Measurements from ENCODE around the gene BFSP1. TPM values are rescaled to one million over a fixed set of nuclear protein-coding genes. Genes with fewer than 3 reads are reported as not detected.

BFSP1 gene
- total and polyA plus RNA-seq, 2 of the 8 experiments (the other 6 are each of a cell fraction or from before 2014, with no cell fraction given): 1.5 to 2.5 TPM

DNA sequence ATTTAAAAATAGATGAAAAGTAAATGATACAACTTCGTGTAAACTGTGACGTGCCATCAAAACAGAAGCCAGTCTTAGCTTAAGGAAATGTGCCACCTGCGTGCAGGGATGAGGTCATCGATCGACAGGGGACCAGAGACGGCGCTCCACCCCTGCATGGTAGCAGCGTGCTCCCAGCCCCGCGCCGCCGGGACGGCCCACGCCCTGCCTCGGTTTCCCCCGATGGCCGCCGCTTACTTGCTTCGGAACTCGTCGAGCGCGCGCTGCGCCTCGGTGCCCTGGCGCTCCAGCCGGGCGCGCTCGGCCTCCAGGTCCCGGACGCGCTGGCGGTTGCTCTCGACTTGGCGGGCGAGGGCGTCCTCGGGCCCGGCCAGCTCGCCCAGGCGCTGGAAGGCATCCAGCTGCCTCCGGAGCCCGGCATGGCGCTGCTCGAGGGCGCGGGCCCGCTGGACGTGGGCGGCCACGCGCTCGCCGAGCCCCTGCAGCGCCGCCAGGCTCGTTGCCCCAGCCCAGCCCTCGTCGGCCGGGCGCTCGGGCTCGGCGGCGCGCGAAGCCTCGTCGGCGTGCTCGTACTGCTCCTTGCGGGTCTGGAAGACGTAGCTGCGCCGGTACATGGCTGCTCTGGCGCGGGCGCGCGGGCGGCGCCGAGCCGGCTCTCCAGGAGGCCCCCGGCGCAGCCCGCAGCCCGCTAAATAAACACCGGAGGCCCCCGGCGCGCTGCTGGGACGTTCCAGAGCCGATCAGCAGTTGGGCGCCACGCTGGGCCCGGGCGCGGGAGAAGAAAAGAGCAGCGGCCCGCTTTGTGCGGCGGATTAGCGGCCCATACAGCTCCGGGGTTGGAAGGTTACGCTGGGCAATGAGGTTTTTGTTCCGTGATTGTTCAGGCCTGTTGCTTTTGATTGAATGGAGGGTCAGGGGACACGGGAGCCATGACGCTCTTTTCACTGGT lies at the start of gene BFSP1 (continued):
- TF ChIP-seq BCL11A (IDR thresholded peaks at IDR 0.05; ENCODE audit: low read depth in 2 of 2, low read length in 2 of 2): no peak
- TF ChIP-seq JUND (IDR thresholded peaks at IDR 0.05; ENCODE audit: low read length): peak; percentile 49
- no peak for TF ChIP-seq RXRA (IDR thresholded peaks at IDR 0.05; ENCODE audit: insufficient read depth, low read depth, low read length)
- no peak for TF ChIP-seq MAFK (IDR thresholded peaks at IDR 0.05; ENCODE audit: low read depth, low read length)
- TF ChIP-seq, protein P1, sequence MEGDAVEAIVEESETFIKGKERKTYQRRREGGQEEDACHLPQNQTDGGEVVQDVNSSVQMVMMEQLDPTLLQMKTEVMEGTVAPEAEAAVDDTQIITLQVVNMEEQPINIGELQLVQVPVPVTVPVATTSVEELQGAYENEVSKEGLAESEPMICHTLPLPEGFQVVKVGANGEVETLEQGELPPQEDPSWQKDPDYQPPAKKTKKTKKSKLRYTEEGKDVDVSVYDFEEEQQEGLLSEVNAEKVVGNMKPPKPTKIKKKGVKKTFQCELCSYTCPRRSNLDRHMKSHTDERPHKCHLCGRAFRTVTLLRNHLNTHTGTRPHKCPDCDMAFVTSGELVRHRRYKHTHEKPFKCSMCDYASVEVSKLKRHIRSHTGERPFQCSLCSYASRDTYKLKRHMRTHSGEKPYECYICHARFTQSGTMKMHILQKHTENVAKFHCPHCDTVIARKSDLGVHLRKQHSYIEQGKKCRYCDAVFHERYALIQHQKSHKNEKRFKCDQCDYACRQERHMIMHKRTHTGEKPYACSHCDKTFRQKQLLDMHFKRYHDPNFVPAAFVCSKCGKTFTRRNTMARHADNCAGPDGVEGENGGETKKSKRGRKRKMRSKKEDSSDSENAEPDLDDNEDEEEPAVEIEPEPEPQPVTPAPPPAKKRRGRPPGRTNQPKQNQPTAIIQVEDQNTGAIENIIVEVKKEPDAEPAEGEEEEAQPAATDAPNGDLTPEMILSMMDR (IDR thresholded peaks at IDR 0.05; ENCODE audit: control extremely low read depth in 1 of 3, insufficient read depth in 1 of 3, low read depth in 1 of 3, low read length in 3 of 3): no peak
- TF ChIP-seq TAF1 (IDR thresholded peaks at IDR 0.05; ENCODE audit: low read depth, low read length): peak; percentile 68
- TF ChIP-seq POU5F1 (IDR thresholded peaks at IDR 0.05; ENCODE audit: low read depth, low read length): no peak
- peak; percentile 33 for TF ChIP-seq ASH2L (IDR thresholded peaks at IDR 0.05; ENCODE audit: low read length)
- no peak for TF ChIP-seq SP2 (IDR thresholded peaks at IDR 0.05; ENCODE audit: low read length)
- TF ChIP-seq PHF8 (conservative IDR thresholded peaks at IDR 0.05; ENCODE audit: low read depth, low read length): peak; percentile 46; the same call in 1 of the 2 replicates
- TF ChIP-seq TBP (IDR thresholded peaks at IDR 0.05; ENCODE audit: low read depth, low read length): peak; percentile 57
- peak in 1 of 2 experiments; percentile 47; a peak in 1 of 3 replicates for TF ChIP-seq POLR2A (IDR thresholded peaks at IDR 0.05; ENCODE audit: control extremely low read depth in 1 of 2, low read depth in 2 of 2, low read length in 2 of 2)
- TF ChIP-seq, protein P2, sequence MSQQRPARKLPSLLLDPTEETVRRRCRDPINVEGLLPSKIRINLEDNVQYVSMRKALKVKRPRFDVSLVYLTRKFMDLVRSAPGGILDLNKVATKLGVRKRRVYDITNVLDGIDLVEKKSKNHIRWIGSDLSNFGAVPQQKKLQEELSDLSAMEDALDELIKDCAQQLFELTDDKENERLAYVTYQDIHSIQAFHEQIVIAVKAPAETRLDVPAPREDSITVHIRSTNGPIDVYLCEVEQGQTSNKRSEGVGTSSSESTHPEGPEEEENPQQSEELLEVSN (IDR thresholded peaks at IDR 0.05): peak; percentile 76; the same call in 1 of the 2 replicates
- TF ChIP-seq SP4 (IDR thresholded peaks at IDR 0.05; ENCODE audit: low read length): no peak
